GM12801 (cell line): ENCODE results near the gene TENM3.

Experiments used
- CTCF ChIP-seq: IDR thresholded peaks from one replicate; pipeline ENCODE4 v1.5.1; 2011; ENCODE audit warnings: control low read depth; ENCODE audit not compliant: insufficient read length; ENCODE audit errors: extremely low read depth

Gene TENM3

GRCh38 chr4:182738283-182739047 is 495.3 kb downstream of the TENM3 start:
- no peak for TF ChIP-seq CTCF

GRCh38 chr4:182740256-182740655 is 497.1 kb downstream of the TENM3 start:
- TF ChIP-seq CTCF = no peak

GRCh38 chr4:182741054-182741453 is 497.9 kb downstream of the TENM3 start:
- no peak for TF ChIP-seq CTCF

- TF ChIP-seq CTCF = no peak
Measured at GRCh38 chr4:182741914-182742313, 498.7 kb downstream of the TENM3 start.

GRCh38 chr4:182743815-182744214 is 500.6 kb downstream of the TENM3 start:
- no peak for TF ChIP-seq CTCF

- TF ChIP-seq CTCF = no peak
Measured at GRCh38 chr4:182745237-182745636, 502.0 kb downstream of the TENM3 start.

GRCh38 chr4:182746876-182747275 is 503.7 kb downstream of the TENM3 start:
- TF ChIP-seq CTCF = no peak
